ENCODE results near the gene PHB1.

PHB1 gene

GRCh38 chr17:49414622-49415350, at the start of gene PHB1:
TSS of gene PHB1 (minus strand) at chr17:49414882. CDS start at chr17:49413264, 1,618 bp downstream.
- peak; percentile 90 for DNase-seq

GRCh38 chr17:49464049-49464448, 49.4 kb upstream of the PHB1 start:
- no peak for DNase-seq

GRCh38 chr17:49461580-49461979, 46.9 kb upstream of the PHB1 start:
- no peak for DNase-seq

GRCh38 chr17:49460401-49460800, 45.7 kb upstream of the PHB1 start:
- DNase-seq = no peak

GRCh38 chr17:49459401-49459984, 44.8 kb upstream of the PHB1 start:
- no peak for DNase-seq

GRCh38 chr17:49457564-49458535, 43.2 kb upstream of the PHB1 start:
- no peak for DNase-seq

- DNase-seq = no peak
Observed at GRCh38 chr17:49456183-49456965, 41.7 kb upstream of the PHB1 start.

GRCh38 chr17:49455272-49455861, 40.7 kb upstream of the PHB1 start:
- DNase-seq = no peak

- no peak for DNase-seq
Observed at GRCh38 chr17:49454050-49454449, 39.4 kb upstream of the PHB1 start.

GRCh38 chr17:49452661-49453060, 38.0 kb upstream of the PHB1 start:
- DNase-seq = no peak

- no peak for DNase-seq
Observed at GRCh38 chr17:49452201-49452600, 37.5 kb upstream of the PHB1 start.

- no peak for DNase-seq
Observed at GRCh38 chr17:49450735-49451134, 36.1 kb upstream of the PHB1 start.

- DNase-seq = no peak
Observed at GRCh38 chr17:49450181-49450580, 35.5 kb upstream of the PHB1 start.

GRCh38 chr17:49447628-49448302, 33.1 kb upstream of the PHB1 start:
- DNase-seq = no peak

- DNase-seq = no peak
Observed at GRCh38 chr17:49445591-49445990, 30.9 kb upstream of the PHB1 start.

GRCh38 chr17:49444384-49444783, 29.7 kb upstream of the PHB1 start:
- no peak for DNase-seq

GRCh38 chr17:49443862-49444261, 29.2 kb upstream of the PHB1 start:
- no peak for DNase-seq

GRCh38 chr17:49442041-49442440, 27.4 kb upstream of the PHB1 start:
- no peak for DNase-seq

GRCh38 chr17:49441578-49441977, 26.9 kb upstream of the PHB1 start:
- DNase-seq = no peak

- DNase-seq = no peak
Observed at GRCh38 chr17:49440581-49440980, 25.9 kb upstream of the PHB1 start.

GRCh38 chr17:49439673-49440571, 25.2 kb upstream of the PHB1 start:
- no peak for DNase-seq
